Measurements from ENCODE around the gene STARD3.

Gene STARD3

GRCh38 chr17:39678340-39679116, 41.6 kb downstream of the STARD3 start:
- in situ Hi-C loops (cut with HindIII; ENCODE audit: low sequenced_read_pairs): loop anchor here (5.0 kb wide), 2 partner anchors 39 to 64 kb away; no protein-coding TSS in a partner anchor
- DNase-seq (ENCODE audit: low read depth): no peak
- no peak for TF ChIP-seq CTCF (IDR thresholded peaks at IDR 0.05; ENCODE audit: low read depth, low read length, missing control alignments)
- no peak overlapping the region for H3K4me3 ChIP-seq (ENCODE audit: low read depth, low read length)

GRCh38 chr17:39679521-39680192, 42.7 kb downstream of the STARD3 start:
- in situ Hi-C loops (cut with HindIII; ENCODE audit: low sequenced_read_pairs): loop anchor here (5.0 kb wide), 2 partner anchors 38 to 63 kb away; no protein-coding TSS in a partner anchor
- no peak for DNase-seq (ENCODE audit: low read depth)

GRCh38 chr17:39683295-39683939, 46.5 kb downstream of the STARD3 start:
- no peak overlapping the region for H3K4me3 ChIP-seq (ENCODE audit: low read depth, low read length)
- in situ Hi-C loops (cut with HindIII; ENCODE audit: low sequenced_read_pairs): no loop called here
- no peak for TF ChIP-seq CTCF (IDR thresholded peaks at IDR 0.05; ENCODE audit: low read depth, low read length, missing control alignments)
- DNase-seq (ENCODE audit: low read depth): no peak

More at GRCh38 chr17:39679521-39680192, 42.7 kb downstream of the STARD3 start:
- no peak for TF ChIP-seq CTCF (IDR thresholded peaks at IDR 0.05; ENCODE audit: low read depth, low read length, missing control alignments)
- no peak overlapping the region for H3K4me3 ChIP-seq (ENCODE audit: low read depth, low read length)

GRCh38 chr17:39684369-39685192, 47.6 kb downstream of the STARD3 start:
- H3K4me3 ChIP-seq (ENCODE audit: low read depth, low read length): no peak overlapping the region
- in situ Hi-C loops (cut with HindIII; ENCODE audit: low sequenced_read_pairs): no loop called here
- no peak for DNase-seq (ENCODE audit: low read depth)
- TF ChIP-seq CTCF (IDR thresholded peaks at IDR 0.05; ENCODE audit: low read depth, low read length, missing control alignments): no peak

GRCh38 chr17:39687101-39687545, 50.2 kb downstream of the STARD3 start:
- peak overlapping the region; percentile 71 for H3K4me3 ChIP-seq (ENCODE audit: low read depth, low read length)
- no peak for DNase-seq (ENCODE audit: low read depth)

More at GRCh38 chr17:39687101-39687545, 50.2 kb downstream of the STARD3 start:
- TF ChIP-seq CTCF (IDR thresholded peaks at IDR 0.05; ENCODE audit: low read depth, low read length, missing control alignments): no peak
- in situ Hi-C loops (cut with HindIII; ENCODE audit: low sequenced_read_pairs): no loop called here

Data from astrocyte of the cerebellum (primary cell).